Measurements from ENCODE around the gene SNORC.
"Not testable (repeated sequence)": the region's sequence is repeated elsewhere in the genome, so short reads cannot be mapped to it uniquely, and the experiment has no call there.

SNORC gene

GRCh38 chr2:232898592-232899543 lies 28.8 kb downstream of the SNORC start:
- DNase-seq, result no peak

- DNase-seq, result no peak
These were observed 31.0 kb downstream of the SNORC start for GRCh38 chr2:232900811-232901735.

GRCh38 chr2:232901736-232902578 lies 31.9 kb downstream of the SNORC start:
- DNase-seq, result no peak

- no peak for DNase-seq
These were observed 33.9 kb downstream of the SNORC start for GRCh38 chr2:232903989-232904388.

- DNase-seq, result not testable (repeated sequence)
These were observed 37.0 kb downstream of the SNORC start for GRCh38 chr2:232906867-232907717.

- DNase-seq, result not testable (repeated sequence)
These were observed 37.6 kb downstream of the SNORC start for GRCh38 chr2:232907718-232908085.

GRCh38 chr2:232908695-232909094 lies 38.6 kb downstream of the SNORC start:
- DNase-seq, result no peak

GRCh38 chr2:232910376-232910775 lies 40.3 kb downstream of the SNORC start:
- DNase-seq, result no peak

- no peak for DNase-seq
These were observed 41.7 kb downstream of the SNORC start for GRCh38 chr2:232911712-232912277.

- DNase-seq, result no peak
These were observed 43.8 kb downstream of the SNORC start for GRCh38 chr2:232913903-232914302.

GRCh38 chr2:232919141-232919540 lies 49.1 kb downstream of the SNORC start:
- DNase-seq, result no peak

GRCh38 chr2:232920055-232920454 lies 50.0 kb downstream of the SNORC start:
- no peak for DNase-seq

- DNase-seq, result no peak
These were observed 50.7 kb downstream of the SNORC start for GRCh38 chr2:232920760-232921159.

GRCh38 chr2:232924433-232924832 lies 54.4 kb downstream of the SNORC start:
- no peak for DNase-seq

- DNase-seq, result no peak
These were observed 55.2 kb downstream of the SNORC start for GRCh38 chr2:232925153-232925820.

GRCh38 chr2:232925821-232926156 lies 55.7 kb downstream of the SNORC start:
- DNase-seq, result no peak

- no peak for DNase-seq
These were observed 56.4 kb downstream of the SNORC start for GRCh38 chr2:232926431-232926939.

GRCh38 chr2:232927032-232927792 lies 57.1 kb downstream of the SNORC start:
- no peak for DNase-seq

- no peak for DNase-seq
These were observed 57.9 kb downstream of the SNORC start for GRCh38 chr2:232927793-232928550.

Data from DMS79 (cell line).